ENCODE results near the gene PUM2. TPM values are rescaled to one million over a fixed set of nuclear protein-coding genes. Genes with fewer than 3 reads are reported as not detected.
A peak's percentile ranks its signal among the peaks of the same experiment; 100 is the strongest.

PUM2 gene
- total RNA-seq, 1 donor from 2014 or later = 113 TPM

DNA sequence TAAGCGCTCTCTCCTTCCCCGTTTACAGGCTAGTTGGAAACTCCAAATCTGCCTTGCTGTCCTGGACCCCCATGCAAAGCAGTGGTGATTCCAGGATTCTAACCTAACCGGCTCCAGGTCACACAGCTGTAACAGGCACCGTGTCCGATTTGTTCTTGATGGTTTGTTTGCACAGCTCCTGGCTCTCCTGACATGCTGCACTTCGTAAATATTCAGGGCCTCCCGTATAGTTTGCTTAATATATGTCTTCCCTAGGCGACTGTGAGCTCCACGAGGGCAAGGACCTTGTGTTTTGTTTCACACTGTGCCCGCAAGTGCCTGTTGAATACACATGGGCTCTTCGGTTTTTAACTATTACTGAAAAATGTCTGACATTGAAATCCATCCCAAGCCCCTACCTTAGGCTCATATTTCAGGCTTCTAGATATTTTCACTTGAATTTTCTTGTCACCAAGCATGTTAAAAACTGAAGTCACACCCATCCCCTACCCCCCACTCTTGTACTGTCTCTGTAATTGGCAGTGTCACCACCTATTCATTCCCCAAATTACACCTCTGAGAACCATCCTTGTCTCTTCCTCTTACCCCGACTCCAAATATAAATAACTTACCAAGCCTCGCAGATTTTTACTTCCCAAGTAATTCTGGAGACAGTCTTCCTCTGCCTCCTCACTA is 1.0 kb upstream of the PUM2 start:
- DNase-seq = no peak
- no peak for TF ChIP-seq CTCF (IDR thresholded peaks at IDR 0.05; ENCODE audit: partially characterized antibody, unreplicated experiment)
- Mint-ChIP-seq H3K4me3 (ENCODE audit: unreplicated experiment) (no peak overlapping the region), H3K27me3 (ENCODE audit: unreplicated experiment) (peaks cover 6% of the 10 kb centered on the region), H3K9me3 (ENCODE audit: unreplicated experiment) (peaks cover 6% of the 10 kb centered on the region), H3K36me3 (ENCODE audit: unreplicated experiment) (no peaks in the 10 kb centered on the region), H3K4me1 (ENCODE audit: low read depth, unreplicated experiment) (peaks cover 34% of the 10 kb centered on the region), H3K27ac (ENCODE audit: unreplicated experiment) (no peak overlapping the region)

DNA sequence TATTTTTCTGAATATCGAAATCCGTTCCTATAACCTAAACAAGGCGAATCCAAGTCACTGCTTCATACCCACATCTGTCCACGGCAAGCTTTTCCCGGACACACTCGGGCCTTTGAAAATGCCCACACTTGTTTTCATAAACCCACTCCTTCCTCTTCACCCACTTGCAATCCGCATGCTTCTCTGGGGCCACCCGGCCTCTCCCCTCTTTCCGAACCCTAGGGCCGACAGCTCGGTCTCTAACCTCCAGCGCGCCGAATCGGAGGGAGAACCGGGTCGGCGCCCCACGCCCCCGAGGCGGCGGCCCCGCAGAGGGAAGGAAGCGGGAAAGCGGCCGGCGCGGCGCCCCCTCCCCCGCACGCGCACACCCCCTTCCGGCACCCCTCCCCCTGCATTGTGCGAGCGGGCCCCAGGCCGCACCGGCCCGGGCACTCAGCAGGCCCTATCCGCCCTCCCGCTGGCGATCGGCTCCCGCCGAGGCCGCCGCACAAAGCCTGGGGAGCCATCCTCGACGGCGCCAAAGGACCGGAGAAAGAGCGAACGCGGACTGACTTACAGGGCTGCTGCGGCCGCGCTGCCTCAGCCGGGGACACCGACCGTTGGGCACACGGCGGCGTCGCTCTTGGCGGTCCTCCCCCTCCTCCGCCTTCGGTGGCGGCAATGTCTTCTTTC is 467 bp downstream of the PUM2 start:
- Mint-ChIP-seq H3K27ac (ENCODE audit: unreplicated experiment) (peak overlapping the region; percentile 78), H3K4me3 (ENCODE audit: unreplicated experiment) (peak overlapping the region; percentile 97), H3K9me3 (ENCODE audit: unreplicated experiment) (peaks cover 6% of the 10 kb centered on the region), H3K36me3 (ENCODE audit: unreplicated experiment) (no peaks in the 10 kb centered on the region), H3K27me3 (ENCODE audit: unreplicated experiment) (peaks cover 6% of the 10 kb centered on the region), H3K4me1 (ENCODE audit: low read depth, unreplicated experiment) (peaks cover 37% of the 10 kb centered on the region)
- DNase-seq = peak; percentile 71
- TF ChIP-seq CTCF (IDR thresholded peaks at IDR 0.05; ENCODE audit: partially characterized antibody, unreplicated experiment) = no peak

- peaks cover 6% of the 10 kb centered on the region for H3K9me3 Mint-ChIP-seq (ENCODE audit: unreplicated experiment)
- peaks cover 37% of the 10 kb centered on the region for H3K4me1 Mint-ChIP-seq (ENCODE audit: low read depth, unreplicated experiment)
- no peaks in the 10 kb centered on the region for H3K36me3 Mint-ChIP-seq (ENCODE audit: unreplicated experiment)
- TF ChIP-seq CTCF (IDR thresholded peaks at IDR 0.05; ENCODE audit: partially characterized antibody, unreplicated experiment) = no peak
- H3K27me3 Mint-ChIP-seq (ENCODE audit: unreplicated experiment) = peaks cover 8% of the 10 kb centered on the region
- no peak for DNase-seq
- peak overlapping the region; percentile 97 for H3K4me3 Mint-ChIP-seq (ENCODE audit: unreplicated experiment)
- H3K27ac Mint-ChIP-seq (ENCODE audit: unreplicated experiment) = peak overlapping the region; percentile 78
These were observed 1.1 kb downstream of the PUM2 start for GRCh38 chr2:20349513-20349921.

GRCh38 chr2:20348542-20348941 is 2.1 kb downstream of the PUM2 start:
- TF ChIP-seq CTCF (IDR thresholded peaks at IDR 0.05; ENCODE audit: partially characterized antibody, unreplicated experiment) = no peak
- Mint-ChIP-seq H3K36me3 (ENCODE audit: unreplicated experiment) (no peaks in the 10 kb centered on the region), H3K4me3 (ENCODE audit: unreplicated experiment) (peak overlapping the region; percentile 97), H3K9me3 (ENCODE audit: unreplicated experiment) (peaks cover 5% of the 10 kb centered on the region), H3K27me3 (ENCODE audit: unreplicated experiment) (peaks cover 5% of the 10 kb centered on the region), H3K27ac (ENCODE audit: unreplicated experiment) (peak overlapping the region; percentile 29), H3K4me1 (ENCODE audit: low read depth, unreplicated experiment) (peaks cover 33% of the 10 kb centered on the region)
- no peak for DNase-seq

All from glutamatergic neuron (in vitro differentiated cells).